ENCODE data around the gene SLC12A8.

Gene SLC12A8

DNA sequence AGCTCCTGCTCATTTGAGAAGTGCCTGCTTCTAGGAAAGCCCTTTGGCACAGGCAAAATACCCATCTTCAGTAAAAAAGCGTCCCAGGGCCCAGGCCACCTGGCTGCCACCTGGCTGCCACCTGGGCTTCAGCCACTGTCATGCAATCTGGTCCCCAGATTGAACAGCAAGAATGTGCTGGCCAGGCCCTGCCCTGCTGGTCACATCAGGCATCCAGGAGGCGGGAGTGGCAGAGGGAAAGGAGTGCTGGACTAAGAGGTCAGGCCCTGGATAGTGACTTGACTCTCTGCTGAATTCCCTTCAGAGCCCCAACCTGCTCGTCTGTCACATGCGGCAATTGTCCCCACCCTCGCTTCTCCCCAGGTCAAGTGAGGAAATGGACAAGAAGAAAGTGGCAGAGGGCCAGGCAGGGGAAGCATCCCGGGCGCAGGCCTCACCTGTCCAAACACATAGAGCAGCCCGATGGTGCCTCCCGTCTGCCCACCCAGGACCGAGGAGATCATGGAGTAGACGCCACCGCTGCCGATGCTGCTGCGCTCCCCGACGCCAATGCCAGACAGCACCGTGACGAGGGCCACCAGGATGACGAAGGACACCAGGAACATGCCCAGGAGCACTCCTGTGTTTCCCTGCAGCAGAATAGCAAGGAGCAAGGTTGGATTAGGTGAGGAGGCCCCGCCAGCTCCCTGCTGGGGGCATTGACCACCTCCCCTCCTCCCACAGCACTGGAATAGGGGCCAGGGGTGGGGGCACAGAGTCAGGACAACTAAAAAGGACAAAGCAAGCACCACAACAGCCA is 25.5 kb downstream of the SLC12A8 start:
- no peak for DNase-seq

DNA sequence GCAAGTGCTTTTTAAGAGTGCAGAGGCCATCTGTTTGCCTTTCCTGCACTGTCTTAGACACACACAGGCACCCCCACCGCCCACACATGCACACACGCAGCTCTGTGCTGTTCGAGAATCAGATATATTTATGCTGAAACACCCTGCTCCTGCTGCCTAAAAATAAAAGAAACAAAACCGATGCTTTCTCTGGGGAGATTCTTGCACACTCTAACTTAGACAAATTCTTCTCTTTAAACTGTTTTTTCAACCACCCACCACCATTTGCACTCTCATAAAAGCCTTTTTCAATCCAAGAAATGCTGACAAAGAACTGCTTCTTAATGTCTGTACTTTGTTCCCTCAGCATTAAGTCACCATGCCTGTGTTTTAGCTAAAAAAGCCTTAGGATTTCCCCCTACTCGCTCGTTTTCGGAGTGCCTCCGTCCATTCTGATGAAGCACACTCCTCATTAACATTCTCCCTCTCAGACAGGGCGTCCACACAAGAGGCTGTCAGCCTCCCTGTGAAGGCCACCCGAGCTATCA is 26.2 kb downstream of the SLC12A8 start:
- peak; percentile 36 for DNase-seq

DNA sequence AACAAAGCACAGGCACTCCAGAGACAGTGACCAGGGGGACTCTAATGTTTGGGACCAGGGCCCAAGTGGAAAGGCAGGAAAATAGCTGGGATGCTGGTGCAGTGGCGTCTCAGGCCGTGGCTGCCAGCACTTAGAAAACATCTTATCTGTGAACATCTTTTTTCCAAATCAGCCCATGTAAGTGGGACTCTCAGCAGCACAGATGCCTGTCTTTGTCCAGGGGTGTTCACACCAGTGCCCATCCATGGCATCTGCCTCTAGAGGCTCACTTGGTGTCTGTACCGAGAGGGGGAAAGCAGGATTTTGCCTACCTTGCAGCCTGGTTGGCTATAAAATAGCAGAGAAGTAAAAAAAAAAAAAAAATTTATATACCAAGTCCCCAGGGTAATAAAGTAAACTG is 26.7 kb downstream of the SLC12A8 start:
- DNase-seq = no peak

DNA sequence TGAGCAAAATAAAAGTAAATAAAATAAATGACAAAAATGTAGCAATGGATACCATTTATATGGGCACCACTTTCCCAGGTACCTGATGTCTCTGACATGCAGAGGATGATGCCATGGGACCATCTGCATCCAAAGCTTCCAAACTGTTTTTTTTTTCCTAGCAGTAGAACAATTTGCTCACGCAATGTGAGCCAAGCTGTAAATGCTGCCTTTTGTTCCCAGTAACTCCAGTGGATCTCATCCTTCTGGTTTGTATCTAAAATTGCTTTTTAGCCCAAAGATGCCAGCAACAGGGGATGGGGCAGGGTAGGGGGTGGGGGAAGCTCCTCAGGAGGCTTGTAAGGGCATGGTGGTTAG is 32.7 kb downstream of the SLC12A8 start:
- DNase-seq = no peak

DNA sequence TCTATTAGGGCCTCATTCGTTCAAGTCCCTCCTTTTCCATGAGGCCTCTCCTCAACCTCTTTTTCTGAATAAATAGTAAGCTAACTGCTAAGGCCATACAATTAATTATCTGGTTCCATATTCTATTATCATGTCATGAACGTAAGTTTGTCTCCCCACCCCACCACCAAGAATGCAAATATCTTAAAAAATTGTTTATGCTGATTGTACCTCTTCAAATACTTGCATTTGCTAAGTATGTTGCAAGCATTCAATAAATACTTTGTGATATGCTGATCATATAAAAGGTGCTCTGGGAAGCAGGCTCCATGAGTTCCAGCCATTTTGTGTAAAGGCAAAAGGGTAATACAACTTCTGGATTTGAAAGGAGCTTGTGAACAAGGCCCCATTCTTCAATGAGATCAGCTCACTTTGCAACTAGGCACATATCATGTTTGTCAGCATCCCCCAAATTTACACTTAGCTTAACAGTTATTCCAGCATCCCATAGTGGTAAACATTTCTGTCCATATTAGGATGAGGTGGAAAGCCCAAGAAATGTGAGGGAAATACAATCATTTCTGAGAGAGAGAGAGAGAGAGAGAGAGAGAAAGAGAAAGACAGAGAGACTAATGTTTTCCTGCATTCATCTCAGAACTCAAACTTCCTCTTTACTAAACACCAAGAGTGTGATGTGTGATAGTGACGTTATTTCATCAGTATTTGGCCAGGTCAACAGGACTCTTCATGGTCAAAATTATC is 33.2 kb downstream of the SLC12A8 start:
- no peak for DNase-seq

DNA sequence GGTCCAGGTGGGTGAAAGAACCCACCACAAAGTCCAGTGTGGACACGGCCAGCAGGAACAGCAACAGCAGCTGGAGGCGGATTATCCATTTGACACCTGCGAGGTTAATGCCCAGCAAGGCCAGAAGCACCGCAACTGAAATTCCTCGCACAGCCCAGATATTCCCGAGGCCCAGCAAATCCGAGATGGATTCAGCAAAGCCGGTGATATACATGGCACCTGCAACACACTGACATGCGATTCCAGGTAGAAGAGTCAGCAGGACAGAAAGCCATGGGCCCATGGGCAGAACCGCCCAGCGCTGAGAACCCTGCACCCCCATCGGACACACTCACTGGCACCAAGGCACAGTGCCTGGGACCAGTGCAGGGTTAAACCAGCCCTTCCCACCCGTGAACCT is 34.8 kb downstream of the SLC12A8 start:
- DNase-seq = no peak

DNA sequence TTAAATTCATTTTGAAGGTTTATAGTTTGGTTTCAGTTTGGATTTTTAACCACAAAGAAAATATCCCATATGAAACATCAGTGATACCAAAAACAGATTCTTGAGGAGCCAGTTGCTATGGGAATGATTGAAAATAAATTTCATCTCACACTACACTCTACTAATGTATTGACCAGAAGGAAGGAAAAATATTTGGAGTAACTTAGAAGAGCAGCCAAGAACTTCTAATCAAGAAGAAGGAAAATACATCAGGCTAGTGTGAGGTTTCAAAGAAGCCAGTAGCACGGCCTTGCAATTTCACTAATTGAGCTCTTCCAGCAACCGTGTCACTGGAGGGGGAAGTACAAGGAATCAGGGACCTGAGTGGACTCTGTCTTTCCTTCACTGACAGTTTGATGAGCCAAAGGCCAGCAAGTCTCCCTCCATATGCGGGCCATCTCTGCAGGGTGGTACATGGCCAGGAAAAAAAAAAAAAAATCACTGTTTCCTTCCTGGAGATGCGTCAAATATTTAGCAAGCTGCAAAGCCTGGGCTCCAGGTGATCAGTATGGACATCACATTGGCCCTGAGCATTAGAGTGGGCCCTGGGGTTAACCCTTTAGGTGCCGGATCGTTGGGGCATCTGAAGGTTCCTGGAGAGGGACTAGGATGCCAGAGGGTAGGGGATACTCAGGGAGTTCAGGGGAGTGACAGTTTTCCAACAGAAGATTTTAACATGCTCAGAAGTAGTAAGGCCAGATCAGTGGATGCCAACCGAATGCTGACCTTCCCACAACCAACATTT is 37.1 kb downstream of the SLC12A8 start:
- DNase-seq = no peak

DNA sequence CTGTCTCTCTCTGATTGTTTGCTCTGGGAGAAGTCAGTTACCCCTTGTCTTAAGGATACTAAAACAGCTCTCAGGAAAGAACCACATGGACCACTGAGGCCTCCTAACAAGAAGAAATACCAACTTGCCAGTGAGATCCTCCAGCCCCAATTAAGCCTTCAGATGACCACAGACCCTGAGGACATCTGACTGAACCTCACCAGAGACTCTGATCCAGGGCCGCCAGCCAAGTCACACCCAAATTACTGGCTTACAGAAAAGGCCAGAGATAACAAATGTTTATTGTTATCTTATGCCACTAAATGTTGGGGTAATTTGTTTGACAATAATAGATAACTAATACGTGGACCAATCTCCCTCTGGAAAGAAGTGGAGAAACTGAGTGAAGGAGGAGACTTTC is 40.2 kb downstream of the SLC12A8 start:
- DNase-seq = no peak

DNA sequence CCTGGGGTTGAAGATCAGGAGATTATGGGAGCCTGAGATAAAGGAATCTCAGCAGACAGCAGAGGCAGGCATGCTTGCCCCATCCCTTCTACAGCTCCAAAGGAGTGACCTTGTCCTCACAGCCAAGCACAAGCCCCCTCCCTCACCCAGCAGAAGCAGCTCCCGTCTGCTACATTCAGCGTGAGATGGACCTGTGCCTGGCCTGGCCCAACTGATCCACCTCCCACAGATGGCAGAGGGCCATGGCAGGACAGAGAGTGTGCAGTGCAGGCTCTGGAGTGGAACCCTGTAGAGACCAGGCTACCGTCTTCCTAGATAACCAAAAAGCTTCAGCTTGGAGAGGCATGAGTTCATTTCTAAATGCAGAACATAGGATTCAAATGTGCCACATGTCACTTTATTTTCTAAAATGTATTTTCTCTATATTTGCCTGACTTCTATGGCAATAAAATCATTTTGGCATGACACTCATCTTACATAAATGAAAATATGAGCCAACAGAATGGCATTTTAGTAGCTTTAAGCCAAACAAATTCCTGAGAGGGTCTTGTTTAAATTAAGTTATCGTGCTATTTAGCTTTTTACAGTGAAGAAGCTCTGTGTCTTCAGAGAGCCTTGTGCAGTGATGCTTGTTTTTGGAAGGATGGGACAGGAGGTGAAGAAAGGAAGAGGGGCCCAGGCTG is 43.7 kb downstream of the SLC12A8 start:
- no peak for DNase-seq

DNA sequence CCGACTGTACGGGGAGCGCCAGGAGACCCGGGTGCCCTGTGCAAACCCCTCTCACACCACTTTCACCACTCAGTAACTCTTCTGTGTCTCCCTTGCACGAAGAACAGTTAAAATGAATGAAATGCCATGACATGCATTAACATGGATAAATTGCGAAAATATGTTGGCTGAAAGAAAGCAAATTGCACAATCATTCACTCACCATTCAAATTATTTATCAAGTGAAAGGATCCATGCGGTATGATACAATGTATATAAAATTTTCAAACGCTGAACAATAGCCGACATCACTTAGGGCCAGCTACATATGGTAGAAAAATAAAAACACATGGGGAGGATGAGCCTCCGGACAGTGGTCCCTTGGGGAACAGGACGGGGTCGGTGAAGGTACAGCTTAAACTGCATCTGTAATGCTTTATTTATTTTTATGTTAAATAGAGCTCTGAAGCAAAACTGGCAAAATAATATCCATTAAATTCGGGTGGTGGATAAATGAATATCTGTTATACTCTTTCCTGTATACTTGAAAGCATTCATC is 45.9 kb downstream of the SLC12A8 start:
- no peak for DNase-seq

DNA sequence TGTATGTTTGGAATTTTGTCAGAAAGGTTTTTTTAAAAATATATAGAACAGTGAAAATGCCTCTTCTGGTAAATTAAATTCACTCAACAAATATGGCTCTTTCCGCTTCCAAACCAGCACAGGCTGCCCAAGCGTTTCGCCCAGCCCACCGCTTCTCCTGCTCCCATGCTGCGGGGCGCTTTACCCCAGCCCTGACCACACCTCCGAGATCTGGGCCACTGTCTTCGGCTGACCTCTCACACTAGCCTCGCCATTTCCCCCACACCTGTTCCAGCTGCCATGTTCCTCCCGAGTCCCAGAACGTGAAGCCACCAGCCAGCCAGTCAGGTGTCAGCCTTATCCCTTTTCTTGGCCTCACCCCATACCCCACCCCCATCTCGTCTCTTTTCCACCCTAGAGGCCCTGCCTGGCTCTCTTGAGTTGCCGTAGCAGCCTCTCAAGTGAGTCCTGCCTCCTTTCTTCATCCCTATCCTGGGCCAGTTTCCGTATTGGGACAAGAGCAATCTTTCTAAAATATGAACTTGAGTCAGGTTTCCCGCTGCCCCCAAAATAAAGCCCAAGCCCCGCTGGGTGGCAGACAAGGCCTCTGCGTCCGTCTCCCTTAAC is 46.5 kb downstream of the SLC12A8 start:
- DNase-seq = no peak

DNA sequence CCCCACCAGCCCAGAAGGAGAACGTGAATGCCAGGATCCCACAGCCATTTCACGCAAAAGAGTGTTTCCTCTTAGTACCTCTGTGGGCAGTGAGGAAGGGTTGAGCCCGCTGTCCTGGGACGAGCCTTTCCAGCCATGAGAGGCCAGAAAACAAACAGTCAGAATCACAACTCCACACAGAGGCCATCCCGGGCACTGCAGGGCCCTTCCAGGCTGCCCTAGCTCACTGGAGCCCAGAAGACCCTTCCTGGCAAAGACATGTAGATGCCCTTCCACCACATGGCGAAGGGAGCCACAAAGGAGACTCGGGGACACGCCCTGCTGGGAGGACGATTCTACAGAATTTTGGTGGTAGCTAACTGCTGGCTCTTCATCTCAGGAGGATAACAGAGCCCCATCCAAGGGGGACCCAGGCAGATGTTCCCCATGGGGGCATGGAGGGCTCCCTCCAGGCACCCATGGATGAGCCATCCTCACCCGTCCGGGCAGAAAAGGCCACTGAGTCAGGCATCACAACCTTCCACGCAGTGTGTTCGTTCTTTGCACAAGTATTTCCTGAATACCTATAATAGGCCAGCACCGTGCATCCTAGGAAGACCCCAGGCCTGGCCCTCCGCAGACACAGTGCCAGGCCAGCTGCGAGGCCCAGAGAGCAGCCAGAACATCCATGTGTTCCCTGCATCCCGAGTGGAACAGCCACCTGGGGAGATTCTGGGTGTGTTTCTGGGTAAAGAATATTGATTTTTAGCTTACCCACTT is 47.2 kb downstream of the SLC12A8 start:
- DNase-seq = no peak

DNA sequence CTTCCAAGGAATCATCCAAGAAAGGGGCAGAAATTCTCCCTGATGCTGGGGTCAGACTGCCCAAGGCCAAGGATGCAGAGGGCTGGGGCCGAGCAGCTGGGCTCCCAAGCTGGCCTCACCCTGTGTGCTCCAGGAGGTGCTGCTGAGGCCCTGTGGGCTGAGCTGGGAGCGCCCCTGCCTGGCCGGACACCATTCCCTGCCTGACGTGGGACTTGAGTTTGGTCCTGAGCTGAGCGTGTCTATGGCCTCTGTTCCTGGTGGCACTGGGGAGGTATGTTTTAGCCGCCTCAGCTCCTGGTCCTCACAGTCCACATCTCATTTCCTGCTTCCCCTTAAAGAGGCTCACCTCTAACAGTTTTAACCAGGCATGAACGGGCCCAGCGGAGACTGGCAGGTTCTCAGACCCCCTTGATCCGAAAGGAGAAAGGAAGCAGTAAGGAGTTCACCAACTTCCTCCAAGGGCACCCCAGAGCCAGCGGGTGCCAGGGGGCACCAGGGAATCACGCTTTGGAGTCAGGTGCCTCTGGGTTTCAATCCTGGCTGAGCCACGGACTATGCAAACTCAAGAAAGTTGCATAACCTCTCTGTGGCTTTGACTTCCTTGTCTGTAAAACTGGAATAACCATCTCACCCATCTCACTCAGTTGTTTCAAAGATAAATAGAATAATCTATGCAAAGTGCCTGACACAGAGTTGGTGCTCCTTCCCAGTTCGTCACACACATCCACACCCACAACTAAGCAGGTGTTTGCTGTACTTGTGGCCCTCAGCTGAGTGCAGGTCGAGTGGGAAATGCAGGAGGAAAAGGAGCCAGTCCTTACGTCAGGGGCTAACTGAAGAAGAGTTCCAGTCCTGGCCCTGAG is 48.6 kb downstream of the SLC12A8 start:
- no peak for DNase-seq

DNA sequence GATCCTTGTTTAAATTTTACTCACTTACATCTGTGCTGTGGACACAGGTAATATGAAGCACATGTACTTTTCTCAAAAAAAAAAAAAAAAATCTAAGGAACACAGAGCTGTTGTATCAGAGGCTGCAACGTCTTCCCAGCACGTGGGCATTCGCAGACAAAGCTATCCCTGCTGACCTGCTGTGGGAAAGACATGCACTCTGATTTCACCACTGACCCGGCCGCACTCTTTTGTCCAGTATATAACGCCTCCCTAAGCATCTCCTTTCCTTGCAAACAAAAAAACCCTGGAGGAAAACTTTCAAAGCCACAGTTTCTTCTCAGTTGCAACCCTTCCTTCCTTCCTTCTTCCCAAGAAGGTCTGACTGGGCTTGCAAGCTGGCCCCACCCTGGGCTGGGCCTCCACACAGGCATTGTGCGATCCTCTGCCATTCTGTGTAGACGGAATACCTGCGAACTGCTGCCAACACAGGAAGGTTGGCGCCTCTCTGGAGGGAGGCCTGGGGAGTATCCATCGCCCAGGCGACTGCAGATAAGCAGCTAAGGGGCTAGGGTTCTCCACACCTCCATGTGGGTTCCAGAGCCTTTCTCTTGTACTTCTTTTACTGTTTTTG is 50.8 kb downstream of the SLC12A8 start:
- no peak for DNase-seq

DNA sequence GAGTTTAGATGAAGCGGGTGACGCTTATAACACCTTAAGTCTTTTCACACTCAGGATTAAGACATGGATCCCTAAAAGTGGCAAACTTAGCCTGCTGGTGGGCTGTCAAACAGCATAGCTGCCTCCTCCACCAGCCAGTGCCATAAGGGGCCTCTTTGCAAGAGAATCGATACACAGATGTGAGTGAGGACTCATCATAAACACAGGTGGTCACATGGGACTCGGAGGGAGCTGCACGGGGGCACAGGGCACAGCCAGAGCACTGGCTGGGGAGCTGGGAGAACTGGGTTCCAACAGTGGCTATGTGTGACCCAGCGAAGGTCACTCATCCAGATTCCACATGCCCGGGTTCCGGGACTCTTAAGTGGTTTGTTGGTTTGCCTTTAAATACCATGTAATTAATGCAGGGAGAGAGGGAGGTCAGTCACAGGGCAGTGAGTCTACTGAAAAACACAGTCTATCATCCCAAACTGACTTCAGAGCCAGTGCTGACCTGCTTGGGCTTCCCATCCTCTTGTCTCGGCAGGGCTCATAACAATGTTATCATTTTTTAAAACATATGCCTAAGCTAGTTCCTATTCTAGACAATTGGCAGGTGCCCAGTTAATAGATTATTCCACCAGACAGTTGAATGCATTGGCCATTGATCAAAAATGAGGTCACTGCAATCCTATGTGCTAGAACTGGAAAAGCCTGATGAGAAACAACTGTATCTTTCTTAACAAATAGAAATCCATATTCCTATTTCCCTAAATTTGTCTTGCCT is 51.8 kb downstream of the SLC12A8 start:
- DNase-seq = no peak

DNA sequence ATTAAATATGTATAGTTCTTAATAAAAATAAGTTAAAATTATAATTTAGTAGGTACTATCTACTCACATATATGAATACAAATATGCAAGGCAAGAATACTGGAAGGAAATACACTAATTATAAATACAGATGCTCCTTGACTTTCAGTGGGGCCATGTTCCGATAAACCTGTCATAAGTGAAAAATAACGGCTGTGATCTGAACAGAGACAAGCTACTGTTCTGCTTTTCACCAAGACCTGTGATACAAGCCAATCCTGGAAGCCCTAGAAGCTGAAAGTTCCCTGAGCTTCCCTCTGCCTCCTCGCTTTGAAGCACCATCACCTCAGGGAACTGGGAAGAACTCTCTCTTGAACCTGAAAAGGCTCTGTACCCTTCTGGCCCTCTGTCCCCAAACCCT is 55.4 kb downstream of the SLC12A8 start:
- no peak for DNase-seq

DNA sequence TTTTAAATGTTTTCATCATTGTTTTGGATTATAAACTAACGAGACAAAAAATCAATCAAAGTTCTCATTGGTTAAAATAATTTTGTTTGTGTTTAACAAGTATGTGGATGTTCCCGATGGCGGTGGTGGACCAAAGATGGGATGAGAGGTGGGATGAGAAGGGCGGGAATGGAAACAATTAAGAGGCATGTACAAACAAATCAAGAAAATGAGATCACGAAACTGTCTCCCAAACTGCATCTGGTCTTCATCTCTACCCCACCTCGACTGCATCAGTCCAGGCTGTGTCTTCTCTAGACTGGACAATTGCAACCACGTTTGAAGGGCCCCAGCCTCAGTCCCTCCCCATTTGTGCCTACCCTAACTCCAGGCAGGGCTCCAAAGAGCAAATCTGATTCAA is 56.1 kb downstream of the SLC12A8 start:
- DNase-seq = no peak

DNA sequence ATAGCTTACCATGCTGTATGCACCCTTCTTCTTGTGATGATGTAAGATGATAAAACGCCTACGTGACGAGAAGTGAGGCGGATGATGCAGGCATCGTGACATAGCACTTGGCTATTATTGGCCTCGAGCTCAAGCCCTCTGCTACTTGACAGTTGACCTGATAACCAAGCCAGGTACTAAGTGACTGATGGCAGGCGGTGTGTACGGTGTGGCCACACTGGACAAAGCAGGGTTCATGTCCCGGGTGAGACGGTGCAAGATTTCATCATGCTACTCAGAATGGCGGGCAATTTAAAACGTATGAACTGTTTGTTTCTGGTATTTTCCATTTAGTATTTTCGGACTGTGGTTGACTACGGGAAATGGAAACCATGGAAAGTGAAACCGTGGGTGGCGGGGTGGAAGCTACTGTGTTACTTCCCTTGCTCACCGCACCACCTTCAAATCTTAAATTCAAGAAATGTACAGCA is 57.7 kb downstream of the SLC12A8 start:
- no peak for DNase-seq

DNA sequence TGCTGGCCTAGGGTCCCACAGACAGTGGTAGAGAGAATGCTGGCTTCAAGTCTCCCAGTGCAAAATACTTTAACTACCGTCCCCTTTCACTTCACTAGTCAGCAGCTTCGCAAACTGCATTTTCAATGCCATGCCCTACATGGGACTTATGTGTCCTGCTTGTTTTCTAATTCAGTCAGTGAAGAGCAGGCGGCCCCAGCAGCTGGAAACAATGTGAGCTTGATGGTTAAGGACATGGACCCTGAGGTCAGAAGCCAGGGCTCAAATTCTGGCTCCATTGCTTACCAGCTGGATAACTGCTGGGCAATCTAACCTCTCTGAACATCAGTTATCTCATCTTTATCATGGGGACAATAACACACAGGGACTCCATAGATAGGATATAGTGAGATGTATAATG is 58.4 kb downstream of the SLC12A8 start:
- no peak for DNase-seq
